Mucosa of stomach (tissue), 1 donor: Measurements from ENCODE around the gene CSNK1D.

Experiments
- H3K27me3 ChIP-seq: one replicate; pipeline ENCODE4 v1.7.0; 2013; ENCODE audit warnings: mild to moderate bottlenecking, low read length; ENCODE audit not compliant: control insufficient read depth, insufficient read depth
- H3K36me3 ChIP-seq: one replicate; pipeline ENCODE4 v1.7.0; 2013; ENCODE audit warnings: low read length; ENCODE audit not compliant: control insufficient read depth, insufficient read depth
- H3K4me1 ChIP-seq: one replicate; pipeline ENCODE4 v1.7.0; 2013; ENCODE audit warnings: mild to moderate bottlenecking, low read length; ENCODE audit not compliant: control insufficient read depth, insufficient read depth
- H3K4me3 ChIP-seq: one replicate; pipeline ENCODE4 v1.7.0; 2013; ENCODE audit warnings: low read length
- H3K9ac ChIP-seq: one replicate; pipeline ENCODE4 v1.7.0; 2013; ENCODE audit warnings: mild to moderate bottlenecking, low read length, moderate library complexity
- H3K9me3 ChIP-seq: one replicate; pipeline ENCODE4 v1.7.0; 2013; ENCODE audit warnings: mild to moderate bottlenecking, low read length, moderate library complexity; ENCODE audit not compliant: control insufficient read depth
- donor health status: Pancreatic carcinoma.

Gene CSNK1D

GRCh38 chr17:82240506-82241182, 32.9 kb downstream of the CSNK1D start:
- Histone ChIP-seq H3K27me3 (no peaks in the 10 kb centered on the region), H3K4me1 (peaks cover 82% of the 10 kb centered on the region)

GRCh38 chr17:82239926-82240505, 33.5 kb downstream of the CSNK1D start:
- Histone ChIP-seq H3K4me1 (peaks cover 83% of the 10 kb centered on the region), H3K9ac (no peak overlapping the region), H3K36me3 (peaks cover 10% of the 10 kb centered on the region), H3K27me3 (no peaks in the 10 kb centered on the region), H3K9me3 (no peaks in the 10 kb centered on the region), H3K4me3 (no peak overlapping the region)

More at GRCh38 chr17:82240506-82241182, 32.9 kb downstream of the CSNK1D start:
- no peaks in the 10 kb centered on the region for H3K9me3 ChIP-seq
- no peak overlapping the region for H3K4me3 ChIP-seq
- no peak overlapping the region for H3K9ac ChIP-seq
- H3K36me3 ChIP-seq, result peaks cover 12% of the 10 kb centered on the region

- no peaks in the 10 kb centered on the region for H3K27me3 ChIP-seq
- no peaks in the 10 kb centered on the region for H3K9me3 ChIP-seq
- H3K36me3 ChIP-seq, result peaks cover 10% of the 10 kb centered on the region
- H3K4me1 ChIP-seq, result peaks cover 88% of the 10 kb centered on the region
- peak overlapping the region; percentile 7 for H3K9ac ChIP-seq
- H3K4me3 ChIP-seq, result no peak overlapping the region
Observed at GRCh38 chr17:82239401-82239925, 34.0 kb downstream of the CSNK1D start.

- Histone ChIP-seq H3K9me3 (no peaks in the 10 kb centered on the region), H3K4me1 (peaks cover 86% of the 10 kb centered on the region), H3K36me3 (peaks cover 6% of the 10 kb centered on the region), H3K27me3 (no peaks in the 10 kb centered on the region), H3K4me3 (peak overlapping the region; percentile 33), H3K9ac (peak overlapping the region; percentile 47)
Observed at GRCh38 chr17:82238472-82239201, 34.9 kb downstream of the CSNK1D start.

- Histone ChIP-seq H3K4me1 (peaks cover 79% of the 10 kb centered on the region), H3K9me3 (no peaks in the 10 kb centered on the region), H3K36me3 (no peaks in the 10 kb centered on the region), H3K4me3 (no peak overlapping the region), H3K27me3 (no peaks in the 10 kb centered on the region), H3K9ac (peak overlapping the region; percentile 47)
Observed at GRCh38 chr17:82237746-82238471, 35.6 kb downstream of the CSNK1D start.

- H3K36me3 ChIP-seq, result no peaks in the 10 kb centered on the region
- H3K9me3 ChIP-seq, result no peaks in the 10 kb centered on the region
- H3K4me3 ChIP-seq, result no peak overlapping the region
- peaks cover 73% of the 10 kb centered on the region for H3K4me1 ChIP-seq
- no peaks in the 10 kb centered on the region for H3K27me3 ChIP-seq
- no peak overlapping the region for H3K9ac ChIP-seq
Observed at GRCh38 chr17:82237083-82237745, 36.3 kb downstream of the CSNK1D start.

GRCh38 chr17:82236142-82236971, 37.1 kb downstream of the CSNK1D start:
- no peaks in the 10 kb centered on the region for H3K36me3 ChIP-seq
- no peaks in the 10 kb centered on the region for H3K9me3 ChIP-seq
- peaks cover 73% of the 10 kb centered on the region for H3K4me1 ChIP-seq
- H3K27me3 ChIP-seq, result no peaks in the 10 kb centered on the region
- peak overlapping the region; percentile 28 for H3K9ac ChIP-seq
- no peak overlapping the region for H3K4me3 ChIP-seq

GRCh38 chr17:82235775-82236141, 37.7 kb downstream of the CSNK1D start:
- peaks cover 70% of the 10 kb centered on the region for H3K4me1 ChIP-seq
- H3K9ac ChIP-seq, result no peak overlapping the region

GRCh38 chr17:82235056-82235774, 38.3 kb downstream of the CSNK1D start:
- peaks cover 70% of the 10 kb centered on the region for H3K4me1 ChIP-seq
- H3K4me3 ChIP-seq, result no peak overlapping the region
- peak overlapping the region; percentile 34 for H3K9ac ChIP-seq
- no peaks in the 10 kb centered on the region for H3K9me3 ChIP-seq
- H3K27me3 ChIP-seq, result no peaks in the 10 kb centered on the region
- no peaks in the 10 kb centered on the region for H3K36me3 ChIP-seq

More at GRCh38 chr17:82235775-82236141, 37.7 kb downstream of the CSNK1D start:
- Histone ChIP-seq H3K9me3 (no peaks in the 10 kb centered on the region), H3K36me3 (no peaks in the 10 kb centered on the region), H3K27me3 (no peaks in the 10 kb centered on the region), H3K4me3 (no peak overlapping the region)

GRCh38 chr17:82234211-82235055, 39.1 kb downstream of the CSNK1D start:
- Histone ChIP-seq H3K36me3 (no peaks in the 10 kb centered on the region), H3K4me3 (no peak overlapping the region), H3K9ac (peak overlapping the region; percentile 34), H3K4me1 (peaks cover 70% of the 10 kb centered on the region), H3K9me3 (no peaks in the 10 kb centered on the region), H3K27me3 (no peaks in the 10 kb centered on the region)
